Loucy (cell line): ENCODE results near the gene CAPN14.

Source experiments
- EZH2phosphoT487 ChIP-seq: fragments of 200-600 bp; IDR thresholded peaks from 2 replicates; pipeline ENCODE4 v1.6.1; 2018; ENCODE audit warnings: antibody characterized with exemption, mild to moderate bottlenecking, moderate library complexity, borderline replicate concordance
- TF ChIP-seq, protein P1 (sequence below): fragments of 200-600 bp; sonication (generic); conservative IDR thresholded peaks from 2 replicates; pipeline ENCODE4 v1.5.1; 2014; ENCODE audit warnings: mild to moderate bottlenecking, antibody characterized with exemption, low read length

DNA sequence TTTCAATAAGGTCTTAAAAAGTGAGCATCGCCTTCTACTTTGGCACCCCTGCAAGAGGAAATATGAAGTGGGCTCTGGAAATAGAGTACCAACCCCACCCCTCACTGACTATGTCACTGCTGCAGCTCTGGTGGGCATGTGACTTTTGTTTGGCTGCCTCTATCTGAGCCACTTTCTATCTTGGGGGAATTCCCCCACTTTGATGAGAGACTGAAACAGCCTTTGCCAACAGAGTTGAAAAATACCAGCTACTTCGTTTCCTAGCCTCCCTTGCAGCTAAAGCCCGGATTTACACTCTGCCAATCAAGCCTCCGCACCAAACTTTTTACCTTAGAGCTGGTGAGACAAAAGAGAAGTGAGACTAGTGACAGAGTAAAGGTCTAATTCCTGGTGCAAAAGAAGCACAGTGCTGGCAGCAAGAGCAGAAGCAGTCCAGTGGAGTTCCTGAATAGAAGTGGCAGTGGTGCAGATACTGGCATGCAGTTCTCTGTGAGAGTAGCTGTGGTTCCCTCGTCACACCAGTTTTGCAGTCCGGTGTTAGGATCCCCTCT is 67.1 kb downstream of the CAPN14 start:
- TF ChIP-seq, protein P1, sequence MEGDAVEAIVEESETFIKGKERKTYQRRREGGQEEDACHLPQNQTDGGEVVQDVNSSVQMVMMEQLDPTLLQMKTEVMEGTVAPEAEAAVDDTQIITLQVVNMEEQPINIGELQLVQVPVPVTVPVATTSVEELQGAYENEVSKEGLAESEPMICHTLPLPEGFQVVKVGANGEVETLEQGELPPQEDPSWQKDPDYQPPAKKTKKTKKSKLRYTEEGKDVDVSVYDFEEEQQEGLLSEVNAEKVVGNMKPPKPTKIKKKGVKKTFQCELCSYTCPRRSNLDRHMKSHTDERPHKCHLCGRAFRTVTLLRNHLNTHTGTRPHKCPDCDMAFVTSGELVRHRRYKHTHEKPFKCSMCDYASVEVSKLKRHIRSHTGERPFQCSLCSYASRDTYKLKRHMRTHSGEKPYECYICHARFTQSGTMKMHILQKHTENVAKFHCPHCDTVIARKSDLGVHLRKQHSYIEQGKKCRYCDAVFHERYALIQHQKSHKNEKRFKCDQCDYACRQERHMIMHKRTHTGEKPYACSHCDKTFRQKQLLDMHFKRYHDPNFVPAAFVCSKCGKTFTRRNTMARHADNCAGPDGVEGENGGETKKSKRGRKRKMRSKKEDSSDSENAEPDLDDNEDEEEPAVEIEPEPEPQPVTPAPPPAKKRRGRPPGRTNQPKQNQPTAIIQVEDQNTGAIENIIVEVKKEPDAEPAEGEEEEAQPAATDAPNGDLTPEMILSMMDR, result no peak
- TF ChIP-seq EZH2phosphoT487, result no peak
